ENCODE data around the gene MAPKAPK3. TPM values are rescaled to one million over a fixed set of nuclear protein-coding genes. Genes with fewer than 3 reads are reported as not detected.

Gene MAPKAPK3
- polyA plus RNA-seq, 1 donor from 2014 or later = 4.3 TPM

DNA sequence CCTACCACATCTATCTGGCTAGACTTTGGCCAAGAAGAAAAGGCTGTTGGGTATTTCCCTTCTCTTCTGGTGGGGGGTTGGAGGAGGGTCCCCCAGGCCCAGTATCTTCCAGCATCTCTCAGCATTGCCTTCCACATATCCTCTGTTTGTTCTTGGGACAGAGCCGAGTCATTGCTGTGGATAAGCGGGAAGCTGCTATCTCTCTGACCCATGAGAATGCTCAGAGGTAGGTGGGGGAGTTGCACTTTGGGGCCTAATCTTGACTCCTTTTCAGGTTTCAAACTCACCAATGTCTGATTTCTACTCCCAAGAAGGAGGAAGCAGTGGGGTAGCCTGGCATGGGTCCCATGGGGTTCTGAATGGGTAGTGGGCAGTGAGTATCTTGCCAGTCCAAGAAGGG is 39.6 kb upstream of the MAPKAPK3 start:
- no peak overlapping the region for H3K4me3 ChIP-seq (ENCODE audit: low read length)
- no peak overlapping the region for H2AFZ ChIP-seq (ENCODE audit: low read depth, low read length)
- no peaks in the 10 kb centered on the region for H3F3A ChIP-seq (ENCODE audit: insufficient read depth, low read length, poor library complexity, severe bottlenecking)
- no peaks in the 10 kb centered on the region for H3K36me3 ChIP-seq (ENCODE audit: insufficient read depth, low read length)
- H3K9me3 ChIP-seq (ENCODE audit: low read length) = no peaks in the 10 kb centered on the region
- no peaks in the 10 kb centered on the region for H4K20me1 ChIP-seq (ENCODE audit: insufficient read depth)
- H3K27me3 ChIP-seq (ENCODE audit: insufficient read depth, low read depth, low read length) = no peaks in the 10 kb centered on the region
- H3K9ac ChIP-seq (ENCODE audit: low read length) = no peak overlapping the region
- TF ChIP-seq POLR2AphosphoS5 (IDR thresholded peaks at IDR 0.05) (no peak), EP300 (conservative IDR thresholded peaks at IDR 0.05; ENCODE audit: poor library complexity, severe bottlenecking) (no peak), SMC3 (conservative IDR thresholded peaks at IDR 0.05; ENCODE audit: poor library complexity) (no peak), TAF1 (IDR thresholded peaks at IDR 0.05; ENCODE audit: low read depth) (no peak)
- H3K9me2 ChIP-seq (ENCODE audit: insufficient read depth, low read length) = no peaks in the 10 kb centered on the region
- H3K4me2 ChIP-seq (ENCODE audit: low read length) = no peak overlapping the region
- H3K79me2 ChIP-seq (replicated peaks; ENCODE audit: insufficient read depth, low read length) = no peaks in the 10 kb centered on the region
- H3K27ac ChIP-seq (ENCODE audit: low read length) = no peak overlapping the region

DNA sequence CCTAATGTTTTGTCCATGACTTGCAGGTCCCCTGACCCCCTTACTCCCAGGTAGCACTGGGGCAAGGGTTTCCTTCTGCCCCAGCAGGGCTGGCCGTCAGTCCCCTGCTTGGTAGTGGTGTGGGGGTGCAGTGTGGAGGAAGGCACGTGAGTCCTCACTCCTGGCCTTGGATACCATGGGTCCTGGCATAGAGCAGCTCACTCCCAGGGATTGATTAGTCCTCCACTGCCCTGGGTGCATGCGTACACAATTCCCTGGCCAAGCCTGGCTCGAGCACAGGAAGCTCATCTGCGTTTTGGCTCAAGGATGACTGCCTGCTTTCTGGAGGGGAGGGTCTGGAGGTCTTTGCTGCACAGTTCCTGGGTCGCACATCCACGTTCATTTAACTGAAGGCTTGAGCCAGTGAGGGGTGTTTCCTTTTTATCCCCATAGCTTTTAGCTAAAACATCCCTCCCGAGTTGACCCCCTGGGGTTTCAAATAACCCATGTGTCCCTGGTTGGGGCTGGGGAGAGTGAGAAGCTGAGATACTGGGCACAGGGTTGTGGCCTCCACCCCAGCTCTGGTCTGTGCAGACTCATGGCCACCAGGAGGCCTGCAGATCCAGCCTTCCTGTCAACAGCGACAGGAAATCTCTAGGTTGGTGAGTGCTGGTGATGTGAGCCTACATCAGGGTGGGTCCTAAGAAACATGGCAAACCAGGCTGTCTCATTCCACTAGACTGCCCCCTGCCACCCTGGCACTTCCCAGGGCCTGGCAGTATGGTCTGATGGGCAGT is 36.1 kb upstream of the MAPKAPK3 start:
- Histone ChIP-seq H3F3A (ENCODE audit: insufficient read depth, low read length, poor library complexity, severe bottlenecking) (no peaks in the 10 kb centered on the region), H3K27ac (ENCODE audit: low read length) (no peak overlapping the region), H3K9me3 (ENCODE audit: low read length) (no peaks in the 10 kb centered on the region), H3K4me2 (ENCODE audit: low read length) (no peak overlapping the region), H2AFZ (ENCODE audit: low read depth, low read length) (no peak overlapping the region), H3K79me2 (replicated peaks; ENCODE audit: insufficient read depth, low read length) (no peaks in the 10 kb centered on the region), H3K4me3 (ENCODE audit: low read length) (no peak overlapping the region), H3K9me2 (ENCODE audit: insufficient read depth, low read length) (no peaks in the 10 kb centered on the region), H3K27me3 (ENCODE audit: insufficient read depth, low read depth, low read length) (no peaks in the 10 kb centered on the region), H3K9ac (ENCODE audit: low read length) (no peak overlapping the region), H4K20me1 (ENCODE audit: insufficient read depth) (no peaks in the 10 kb centered on the region), H3K36me3 (ENCODE audit: insufficient read depth, low read length) (no peaks in the 10 kb centered on the region)
- TF ChIP-seq POLR2AphosphoS5 (IDR thresholded peaks at IDR 0.05) (no peak), SMC3 (conservative IDR thresholded peaks at IDR 0.05; ENCODE audit: poor library complexity) (no peak), TAF1 (IDR thresholded peaks at IDR 0.05; ENCODE audit: low read depth) (no peak), RAD21 (conservative IDR thresholded peaks at IDR 0.05) (no peak), EP300 (conservative IDR thresholded peaks at IDR 0.05; ENCODE audit: poor library complexity, severe bottlenecking) (no peak), EZH2 (IDR thresholded peaks at IDR 0.05; ENCODE audit: borderline replicate concordance, insufficient read depth, low read length, poor library complexity, severe bottlenecking) (no peak), MXI1 (conservative IDR thresholded peaks at IDR 0.05; ENCODE audit: poor library complexity, severe bottlenecking) (no peak)
- TF ChIP-seq, protein P1, sequence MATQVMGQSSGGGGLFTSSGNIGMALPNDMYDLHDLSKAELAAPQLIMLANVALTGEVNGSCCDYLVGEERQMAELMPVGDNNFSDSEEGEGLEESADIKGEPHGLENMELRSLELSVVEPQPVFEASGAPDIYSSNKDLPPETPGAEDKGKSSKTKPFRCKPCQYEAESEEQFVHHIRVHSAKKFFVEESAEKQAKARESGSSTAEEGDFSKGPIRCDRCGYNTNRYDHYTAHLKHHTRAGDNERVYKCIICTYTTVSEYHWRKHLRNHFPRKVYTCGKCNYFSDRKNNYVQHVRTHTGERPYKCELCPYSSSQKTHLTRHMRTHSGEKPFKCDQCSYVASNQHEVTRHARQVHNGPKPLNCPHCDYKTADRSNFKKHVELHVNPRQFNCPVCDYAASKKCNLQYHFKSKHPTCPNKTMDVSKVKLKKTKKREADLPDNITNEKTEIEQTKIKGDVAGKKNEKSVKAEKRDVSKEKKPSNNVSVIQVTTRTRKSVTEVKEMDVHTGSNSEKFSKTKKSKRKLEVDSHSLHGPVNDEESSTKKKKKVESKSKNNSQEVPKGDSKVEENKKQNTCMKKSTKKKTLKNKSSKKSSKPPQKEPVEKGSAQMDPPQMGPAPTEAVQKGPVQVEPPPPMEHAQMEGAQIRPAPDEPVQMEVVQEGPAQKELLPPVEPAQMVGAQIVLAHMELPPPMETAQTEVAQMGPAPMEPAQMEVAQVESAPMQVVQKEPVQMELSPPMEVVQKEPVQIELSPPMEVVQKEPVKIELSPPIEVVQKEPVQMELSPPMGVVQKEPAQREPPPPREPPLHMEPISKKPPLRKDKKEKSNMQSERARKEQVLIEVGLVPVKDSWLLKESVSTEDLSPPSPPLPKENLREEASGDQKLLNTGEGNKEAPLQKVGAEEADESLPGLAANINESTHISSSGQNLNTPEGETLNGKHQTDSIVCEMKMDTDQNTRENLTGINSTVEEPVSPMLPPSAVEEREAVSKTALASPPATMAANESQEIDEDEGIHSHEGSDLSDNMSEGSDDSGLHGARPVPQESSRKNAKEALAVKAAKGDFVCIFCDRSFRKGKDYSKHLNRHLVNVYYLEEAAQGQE (IDR thresholded peaks at IDR 0.05; ENCODE audit: borderline replicate concordance) = no peak
- TF ChIP-seq, protein P2, sequence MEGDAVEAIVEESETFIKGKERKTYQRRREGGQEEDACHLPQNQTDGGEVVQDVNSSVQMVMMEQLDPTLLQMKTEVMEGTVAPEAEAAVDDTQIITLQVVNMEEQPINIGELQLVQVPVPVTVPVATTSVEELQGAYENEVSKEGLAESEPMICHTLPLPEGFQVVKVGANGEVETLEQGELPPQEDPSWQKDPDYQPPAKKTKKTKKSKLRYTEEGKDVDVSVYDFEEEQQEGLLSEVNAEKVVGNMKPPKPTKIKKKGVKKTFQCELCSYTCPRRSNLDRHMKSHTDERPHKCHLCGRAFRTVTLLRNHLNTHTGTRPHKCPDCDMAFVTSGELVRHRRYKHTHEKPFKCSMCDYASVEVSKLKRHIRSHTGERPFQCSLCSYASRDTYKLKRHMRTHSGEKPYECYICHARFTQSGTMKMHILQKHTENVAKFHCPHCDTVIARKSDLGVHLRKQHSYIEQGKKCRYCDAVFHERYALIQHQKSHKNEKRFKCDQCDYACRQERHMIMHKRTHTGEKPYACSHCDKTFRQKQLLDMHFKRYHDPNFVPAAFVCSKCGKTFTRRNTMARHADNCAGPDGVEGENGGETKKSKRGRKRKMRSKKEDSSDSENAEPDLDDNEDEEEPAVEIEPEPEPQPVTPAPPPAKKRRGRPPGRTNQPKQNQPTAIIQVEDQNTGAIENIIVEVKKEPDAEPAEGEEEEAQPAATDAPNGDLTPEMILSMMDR (IDR thresholded peaks at IDR 0.05; ENCODE audit: poor library complexity, severe bottlenecking) = no peak
